DMS 273 (cell line): Measurements from ENCODE around the gene IQCK.

Experiments
- DNase-seq: peaks from one replicate; lab custom pipeline; 2025; ENCODE audit not compliant: unreplicated experiment; lab: John Stamatoyannopoulos, UW

The IQCK gene

DNA sequence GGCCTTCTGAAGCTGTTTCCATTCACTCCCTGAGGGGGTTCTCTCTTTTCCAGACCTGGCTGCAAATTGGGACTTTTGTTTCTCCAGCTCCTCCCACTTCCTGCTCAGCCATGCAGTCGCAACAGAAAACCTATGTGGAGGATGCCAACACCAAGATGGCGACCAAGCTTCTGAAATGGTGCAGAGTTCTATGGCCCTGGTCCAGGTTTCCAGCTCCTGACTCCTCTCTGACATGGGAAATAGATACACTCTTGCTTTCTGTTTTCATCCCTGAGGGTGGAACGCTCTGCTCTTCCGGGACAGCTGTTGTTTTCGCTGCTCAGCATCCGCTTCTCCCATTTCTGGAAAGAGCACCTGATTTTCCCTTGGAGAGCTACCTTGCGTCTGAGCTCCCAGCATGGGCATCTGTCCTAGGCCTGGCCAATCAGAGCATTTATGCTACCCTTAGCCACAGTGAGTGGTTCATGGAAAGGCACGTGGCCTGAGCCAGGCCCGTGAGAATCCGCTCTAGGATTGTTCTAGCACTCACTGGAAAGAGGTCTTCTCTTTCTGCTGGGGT, 158.5 kb downstream of the IQCK start:
- no peak for DNase-seq

GRCh38 chr16:19878757-19879156, 160.7 kb downstream of the IQCK start:
- DNase-seq = no peak

- peak; percentile 80 for DNase-seq
Observed at GRCh38 chr16:19879241-19879792, 161.2 kb downstream of the IQCK start.

- no peak for DNase-seq
Observed at GRCh38 chr16:19881028-19881427, 163.0 kb downstream of the IQCK start.

DNA sequence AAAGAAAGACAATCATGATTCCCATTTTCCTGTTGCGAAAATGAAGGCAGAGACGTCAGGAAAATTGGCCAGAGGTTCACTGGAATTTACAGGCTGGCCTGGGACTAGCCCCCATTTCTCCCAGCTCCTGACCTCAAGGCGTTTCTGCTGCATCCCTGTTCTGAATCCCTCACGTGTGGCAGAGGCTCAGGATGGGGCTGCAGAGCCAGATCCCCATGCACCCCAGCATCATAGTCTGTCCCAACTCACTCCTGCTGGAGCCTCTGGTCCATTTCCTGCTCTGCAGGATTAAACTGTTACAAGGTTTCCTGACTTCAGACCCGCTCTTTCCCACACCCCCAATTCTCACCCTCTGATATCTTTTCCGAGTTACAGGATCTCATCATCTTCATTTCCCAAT, 163.7 kb downstream of the IQCK start:
- no peak for DNase-seq

DNA sequence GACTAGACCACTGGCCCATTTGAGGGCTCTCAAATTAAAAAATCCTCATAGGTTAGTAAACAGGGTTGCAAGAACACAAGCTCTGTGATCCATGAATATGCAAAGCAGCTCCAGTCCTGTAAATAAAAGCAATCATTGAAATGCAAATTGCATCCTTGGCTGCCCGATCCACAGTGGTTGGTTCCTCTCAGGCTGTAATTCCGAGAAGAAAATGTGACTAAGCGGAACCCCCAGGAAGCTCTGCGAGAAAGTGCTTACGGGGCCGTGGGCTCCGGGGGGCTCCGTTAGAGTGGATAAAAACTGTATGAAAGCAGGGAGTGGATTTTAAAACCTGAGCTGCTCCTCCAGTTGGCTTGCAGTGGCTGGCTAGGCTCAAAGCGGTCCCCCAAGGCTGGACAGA, 164.1 kb downstream of the IQCK start:
- no peak for DNase-seq

- DNase-seq = no peak
Observed at GRCh38 chr16:19882646-19883045, 164.6 kb downstream of the IQCK start.

GRCh38 chr16:19883296-19883965, 165.4 kb downstream of the IQCK start:
- peak; percentile 91 for DNase-seq

GRCh38 chr16:19883966-19884485, 166.0 kb downstream of the IQCK start:
- DNase-seq = peak; percentile 59

- peak; percentile 81 for DNase-seq
Observed at GRCh38 chr16:19884611-19885450, 166.8 kb downstream of the IQCK start, which contains the start of gene GPRC5B. TSS of gene GPRC5B (minus strand) at chr16:19884848. CDS start at chr16:19872845, 12,003 bp downstream.

- peak; percentile 30 for DNase-seq
Observed at GRCh38 chr16:19885451-19886072, 167.5 kb downstream of the IQCK start.

DNA sequence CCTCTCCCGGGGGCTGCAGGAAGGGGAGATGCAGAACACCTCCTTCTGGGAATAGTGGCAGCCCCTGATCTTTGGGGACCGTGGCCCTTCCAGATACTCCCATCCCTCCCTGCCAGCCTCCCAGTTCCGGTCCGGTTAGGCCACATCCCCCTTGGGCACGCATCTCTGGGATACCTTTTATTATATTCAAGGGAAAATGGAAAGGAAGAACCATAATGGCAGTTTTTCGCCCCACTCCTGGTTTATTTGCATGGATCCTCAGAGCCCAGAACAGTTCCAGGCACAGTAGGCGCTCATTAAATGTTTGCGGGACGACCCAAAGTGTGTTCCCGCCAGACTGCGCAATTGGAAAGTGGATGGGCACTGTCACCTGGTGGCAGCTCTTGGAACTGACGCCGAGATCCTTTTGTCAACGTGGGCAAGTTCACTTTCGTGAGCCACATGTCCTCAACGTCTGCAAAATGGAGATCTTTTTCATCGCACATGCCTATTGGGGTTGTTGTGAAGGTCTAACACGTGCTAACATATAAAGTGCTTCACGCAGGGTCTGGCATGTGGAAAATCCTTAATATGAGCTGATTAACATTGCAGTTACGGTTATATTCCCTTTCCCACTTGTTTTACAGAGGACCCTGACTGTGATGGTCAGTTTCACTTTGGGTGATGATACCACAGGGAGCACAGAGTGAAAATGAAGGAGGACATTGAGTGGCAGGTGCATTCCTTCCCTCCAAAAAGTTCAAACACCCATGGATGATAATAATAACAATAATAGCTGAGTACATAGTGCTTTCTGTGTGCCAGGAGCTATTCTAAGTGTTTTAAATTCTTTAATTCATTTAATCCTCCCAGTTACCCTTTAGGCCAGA, 168.2 kb downstream of the IQCK start:
- peak; percentile 93 for DNase-seq

DNA sequence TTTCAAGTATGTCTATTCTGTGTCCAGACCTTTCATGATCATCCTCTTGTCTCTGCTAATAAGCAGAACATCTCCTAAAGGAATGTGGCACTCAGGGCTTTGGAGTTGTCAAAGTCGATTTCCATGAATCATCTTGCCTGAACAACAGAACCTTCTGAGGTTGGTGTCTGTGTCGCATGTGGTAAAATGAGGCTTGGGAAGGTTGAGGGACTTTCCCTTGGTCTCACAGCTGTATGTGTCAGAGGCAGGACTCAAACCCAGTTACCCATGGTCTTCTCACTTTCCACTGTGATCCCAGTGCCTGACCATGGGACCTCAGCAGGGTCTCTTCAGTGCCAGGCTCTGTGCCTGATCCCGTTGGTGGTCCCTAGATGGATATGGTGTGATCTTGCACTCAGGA, 170.8 kb downstream of the IQCK start:
- DNase-seq = no peak

GRCh38 chr16:19890901-19891300, 172.8 kb downstream of the IQCK start:
- no peak for DNase-seq

DNA sequence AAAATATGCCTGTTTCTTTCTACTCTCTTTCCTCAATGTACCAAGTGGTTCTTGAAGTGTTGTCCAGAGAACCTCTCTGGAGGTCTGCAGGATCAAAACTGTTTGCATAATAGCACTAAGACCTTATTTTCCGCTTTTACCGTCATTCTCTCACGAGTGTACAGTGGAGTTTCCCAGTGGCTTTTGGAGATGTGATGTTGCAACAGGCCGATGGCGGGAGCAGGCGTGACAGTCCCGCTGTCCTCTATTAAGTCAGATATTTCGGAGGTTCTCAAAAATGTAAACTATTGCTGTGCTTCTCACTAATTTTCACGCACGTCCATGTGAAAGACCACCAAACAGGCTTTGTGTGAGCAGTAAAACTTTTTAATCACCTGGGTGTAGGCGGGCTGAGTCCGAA, 174.8 kb downstream of the IQCK start:
- no peak for DNase-seq

DNA sequence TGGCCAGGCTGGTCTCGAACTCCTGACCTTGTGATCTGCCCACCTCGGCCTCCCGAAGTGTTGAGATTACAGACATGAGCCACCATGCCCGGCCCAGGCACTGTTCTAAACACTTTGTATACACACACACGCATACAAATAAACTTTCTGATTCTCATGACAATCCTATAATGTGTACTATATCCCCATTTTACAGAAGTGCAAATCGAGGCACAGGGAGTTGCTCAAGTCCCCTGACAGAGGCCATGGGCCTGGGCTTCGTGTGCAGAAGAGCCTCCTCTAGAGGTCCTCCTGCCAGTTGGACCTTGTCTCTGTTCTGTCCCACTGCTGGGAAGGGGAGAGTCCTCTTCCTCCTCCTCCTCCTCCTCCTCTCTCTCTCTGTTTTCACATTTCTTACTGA, 176.5 kb downstream of the IQCK start:
- DNase-seq = no peak

- DNase-seq = no peak
Observed at GRCh38 chr16:19896951-19897350, 178.9 kb downstream of the IQCK start.

DNA sequence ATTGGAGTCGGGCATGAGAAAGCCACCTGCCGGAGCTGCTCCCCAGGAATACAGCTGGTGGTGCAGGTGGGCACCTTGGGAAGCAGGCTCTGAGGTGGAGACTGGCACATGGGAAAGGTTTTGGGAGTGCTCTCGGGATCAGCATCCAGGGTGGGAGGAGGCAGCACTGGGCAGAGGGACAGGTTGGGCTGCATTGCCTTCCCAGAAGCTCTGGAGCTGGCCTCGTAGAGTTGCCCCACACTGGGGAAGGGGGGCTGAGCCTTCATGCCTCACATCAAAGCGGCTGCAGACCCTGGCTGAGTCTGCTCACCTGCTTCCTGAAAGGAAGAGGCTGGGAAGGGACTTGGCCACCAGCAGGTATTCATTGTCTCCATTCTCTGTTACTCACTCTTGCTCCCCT, 180.1 kb downstream of the IQCK start:
- no peak for DNase-seq

DNA sequence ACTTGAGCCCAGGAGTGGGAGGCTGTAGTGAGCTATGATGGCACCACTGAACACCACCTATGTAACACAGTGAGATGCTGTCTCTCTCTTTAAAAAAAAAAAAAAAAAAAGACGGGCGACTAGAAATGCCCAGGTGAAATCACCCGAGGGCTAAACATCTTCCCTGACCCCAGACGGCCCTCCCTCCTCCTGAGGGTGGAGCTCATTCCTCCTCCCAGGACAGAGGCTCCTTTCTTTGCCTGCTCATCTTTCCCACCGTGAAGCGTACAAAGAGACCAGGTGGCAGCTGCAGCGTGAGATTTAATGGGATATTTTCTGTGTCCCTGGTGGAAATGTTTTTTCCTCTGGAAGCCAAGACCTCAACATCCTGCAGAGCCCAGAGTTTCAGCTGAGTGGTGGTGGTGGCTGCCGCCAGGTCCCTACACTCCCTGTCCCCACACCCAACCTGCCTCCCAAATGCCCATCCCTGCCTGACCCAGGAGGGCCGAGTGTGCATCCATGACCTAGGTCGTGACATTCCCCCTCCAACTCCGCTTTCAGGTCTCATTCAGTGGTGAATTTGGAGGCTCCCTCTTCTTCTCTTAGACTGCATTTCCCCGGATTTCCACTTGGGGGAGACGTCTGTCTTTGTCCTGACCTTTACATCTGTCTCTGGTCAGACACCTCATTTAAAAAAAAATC, 181.0 kb downstream of the IQCK start:
- DNase-seq = peak; percentile 83

DNA sequence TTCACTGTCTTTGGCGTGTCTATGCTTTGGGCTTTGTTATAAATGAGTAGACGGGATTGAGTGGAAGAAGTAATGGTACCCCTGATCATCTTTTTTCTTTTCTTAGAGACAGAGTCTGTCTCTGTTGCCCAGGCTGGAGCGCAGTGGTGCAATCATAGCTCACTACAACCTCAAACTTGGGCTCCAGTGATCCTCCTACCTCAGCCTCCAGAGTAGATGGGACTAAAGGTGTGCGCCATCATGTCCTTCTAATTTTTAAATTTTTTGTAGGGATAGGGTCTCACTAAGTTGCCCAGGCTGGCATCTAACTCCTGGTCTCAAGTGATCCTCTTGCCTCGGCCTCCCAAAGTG, 181.5 kb downstream of the IQCK start:
- no peak for DNase-seq
